Middle frontal gyrus (tissue), 1 donor: ENCODE measurements around the gene IFI16.

Experiments used
- DNase-seq: peaks from one replicate; pipeline ENCODE4 v3.0.0-alpha.2; 2015; ENCODE audit warnings: low spot score; ENCODE audit errors: extremely low spot score

IFI16 gene

GRCh38 chr1:159058751-159059150, 49.0 kb downstream of the IFI16 start:
- DNase-seq, result no peak

- no peak for DNase-seq
These were observed 55.4 kb downstream of the IFI16 start for GRCh38 chr1:159065106-159065505.

- DNase-seq, result no peak
These were observed 56.4 kb downstream of the IFI16 start for GRCh38 chr1:159066108-159066507.

GRCh38 chr1:159067699-159068621, 58.3 kb downstream of the IFI16 start:
- no peak for DNase-seq

GRCh38 chr1:159068886-159069285, 59.2 kb downstream of the IFI16 start:
- no peak for DNase-seq

- DNase-seq, result peak; percentile 56
These were observed 62.4 kb downstream of the IFI16 start for GRCh38 chr1:159071970-159072582.

DNA sequence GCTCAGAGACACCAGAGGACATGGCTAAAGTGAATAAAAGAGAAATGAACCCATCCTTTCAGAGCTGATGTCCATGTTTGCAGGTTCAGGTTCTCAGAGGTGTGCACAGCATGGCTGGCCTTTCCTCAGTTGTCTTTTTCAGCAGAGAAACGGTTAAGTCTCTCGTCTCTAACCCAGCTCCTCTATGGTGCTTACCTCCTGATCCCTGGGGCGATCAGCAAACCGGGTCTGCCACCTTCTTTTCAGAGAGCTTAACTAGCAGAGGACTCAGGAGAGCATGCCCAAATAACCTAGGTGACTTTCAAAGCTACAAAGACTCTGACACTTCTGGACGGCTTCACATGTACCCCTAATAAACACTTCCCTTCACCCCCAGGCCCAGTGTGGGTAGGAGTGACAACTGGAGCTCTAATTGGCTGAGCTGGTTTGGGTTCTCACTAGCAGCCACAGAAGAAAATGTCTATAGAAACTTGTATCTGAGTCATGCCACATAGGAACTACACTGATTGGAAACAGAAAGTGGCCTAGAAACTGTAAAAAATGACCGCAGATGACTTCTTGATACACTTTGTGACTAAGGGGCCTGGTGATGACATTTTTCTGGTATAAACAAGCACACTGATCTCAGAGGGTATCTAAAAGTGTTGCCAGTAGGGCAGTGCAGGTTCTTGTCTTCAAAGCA, 66.9 kb downstream of the IFI16 start, which contains the start of gene AIM2:
Gene AIM2, minus strand, starts transcription at position 329 of the 682 bp plus-strand sequence. CDS start 3,267 bp downstream, outside the sequence.
- no peak for DNase-seq

GRCh38 chr1:159077120-159077961, 67.6 kb downstream of the IFI16 start:
- DNase-seq, result no peak

DNA sequence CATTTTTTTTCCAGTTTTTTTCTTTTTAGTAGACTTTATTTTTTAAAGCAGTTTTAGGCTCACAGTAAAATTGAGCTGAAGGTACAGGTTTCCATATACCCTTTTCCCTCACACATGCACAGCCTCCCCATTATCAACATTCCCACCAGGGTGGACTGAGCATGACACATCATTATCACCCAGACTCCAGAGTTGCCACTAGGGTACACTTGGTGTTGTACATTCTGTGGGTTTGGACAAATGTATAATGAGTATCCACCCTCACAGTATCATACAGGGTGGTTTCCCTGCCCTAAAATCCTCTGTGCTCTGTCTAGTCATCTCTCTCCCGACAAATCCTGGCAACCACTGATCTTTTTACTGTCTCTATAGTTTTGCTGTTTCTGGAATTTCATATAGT, 69.8 kb downstream of the IFI16 start:
- DNase-seq, result no peak

GRCh38 chr1:159081626-159082025, 71.9 kb downstream of the IFI16 start:
- no peak for DNase-seq

GRCh38 chr1:159083013-159083412, 73.3 kb downstream of the IFI16 start:
- DNase-seq, result no peak

- no peak for DNase-seq
These were observed 74.4 kb downstream of the IFI16 start for GRCh38 chr1:159084152-159084551.

- DNase-seq, result no peak
These were observed 75.2 kb downstream of the IFI16 start for GRCh38 chr1:159084867-159085266.

DNA sequence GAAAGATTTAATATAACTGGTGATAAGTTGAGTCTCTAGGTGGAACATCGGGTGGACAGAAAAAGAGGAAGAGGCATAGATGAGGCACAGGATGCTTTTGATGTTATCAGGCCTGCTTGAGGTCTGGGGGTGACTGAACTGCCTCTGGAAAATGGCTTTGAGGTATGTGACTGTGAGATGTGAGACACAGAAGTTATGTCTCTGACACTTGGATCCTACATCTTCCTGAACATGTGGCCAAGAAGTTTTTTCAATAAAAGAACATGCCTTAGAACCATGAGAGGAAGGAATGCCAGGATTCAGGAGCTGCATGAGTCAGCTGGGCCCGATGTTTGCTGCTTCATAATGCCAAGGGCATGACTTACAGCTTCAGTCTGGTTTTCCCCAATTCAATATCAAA, 78.3 kb downstream of the IFI16 start:
- DNase-seq, result no peak

DNA sequence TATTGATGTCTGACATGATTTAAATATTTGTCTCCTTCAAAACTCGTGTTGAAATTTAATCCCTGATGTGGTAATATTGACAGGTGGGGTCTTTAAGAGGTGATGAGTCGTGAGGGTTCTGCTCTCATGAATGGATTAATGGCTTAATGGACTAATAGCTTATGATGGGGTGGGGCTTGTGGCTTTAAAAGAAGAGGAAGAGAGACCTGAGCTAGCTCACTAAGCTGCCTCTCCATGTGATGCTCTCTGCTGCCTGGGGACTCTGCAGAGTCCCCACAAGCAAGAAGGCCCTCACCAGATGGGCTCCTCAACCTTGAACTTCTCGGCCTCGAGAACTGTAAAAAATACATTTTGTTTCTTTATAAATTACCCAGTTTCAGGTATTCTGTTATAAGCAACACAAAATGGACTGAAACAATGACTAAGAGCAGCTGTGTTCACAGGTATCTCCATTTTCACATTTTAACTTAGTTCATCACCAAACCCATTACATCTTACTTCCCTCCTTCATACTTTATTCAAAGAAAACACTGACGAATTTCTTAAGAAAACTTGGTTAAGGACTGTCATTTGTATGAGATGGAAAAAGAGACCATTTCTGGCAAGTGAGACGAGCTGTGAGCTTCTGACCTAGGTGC, 79.0 kb downstream of the IFI16 start:
- DNase-seq, result no peak

DNA sequence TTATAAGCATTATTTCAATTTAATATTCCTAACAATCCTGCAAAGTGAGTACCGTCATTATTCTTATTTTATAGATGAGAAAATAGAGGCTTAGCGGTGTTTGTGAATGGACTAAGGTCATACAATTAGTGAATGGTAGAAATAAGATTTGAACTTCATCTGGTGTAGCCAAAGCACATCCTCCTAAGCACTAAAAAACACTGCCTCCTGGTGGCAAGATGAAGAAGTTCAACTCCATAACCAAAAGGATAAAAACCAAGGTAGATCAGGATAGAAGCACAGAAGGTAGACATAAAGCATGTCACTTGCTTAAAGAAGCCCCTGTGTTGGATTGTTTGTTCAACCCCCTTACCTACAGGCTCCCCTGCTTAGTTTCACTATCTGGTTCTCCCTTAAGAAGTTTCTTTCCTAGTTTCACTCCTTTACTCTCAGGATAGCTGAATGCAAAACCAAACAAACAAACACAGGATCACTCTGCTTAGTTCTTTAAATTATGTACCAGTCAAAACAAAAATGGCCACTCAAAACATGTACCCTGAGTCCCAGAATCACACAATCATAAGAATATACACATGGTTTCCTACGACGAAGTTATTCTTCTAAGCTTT, 79.6 kb downstream of the IFI16 start:
- DNase-seq, result no peak

GRCh38 chr1:159090286-159091179, 80.8 kb downstream of the IFI16 start:
- DNase-seq, result no peak

DNA sequence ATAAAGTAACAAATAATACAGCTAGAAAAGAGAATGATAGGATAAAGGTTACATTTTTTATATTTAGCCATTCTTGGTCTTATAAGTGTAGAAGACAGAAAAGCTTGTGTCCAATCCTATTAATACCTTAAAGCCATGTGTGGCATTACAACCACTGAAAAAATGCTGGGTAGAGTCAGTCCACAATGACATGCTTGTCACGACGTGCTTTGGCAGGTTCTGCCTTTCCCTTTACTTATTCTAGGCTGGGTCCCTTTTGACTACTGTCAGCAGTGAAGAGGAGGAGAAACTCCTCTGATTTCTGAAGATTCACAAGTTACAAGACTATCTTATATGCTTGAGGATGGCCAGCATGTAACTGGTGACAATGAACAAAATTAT, 81.5 kb downstream of the IFI16 start:
- no peak for DNase-seq

- no peak for DNase-seq
These were observed 81.9 kb downstream of the IFI16 start for GRCh38 chr1:159091607-159092031.
